GM18498 (cell line): ENCODE data around the gene ASB6.
"Not testable (repeated sequence)": the region's sequence is repeated elsewhere in the genome, so short reads cannot be mapped to it uniquely, and the experiment has no call there.

Experiments
- ATAC-seq: cut with Tn5 transposase; IDR thresholded peaks from one replicate; pipeline ENCODE4 v1.9.1; 2021; ENCODE audit warnings: mild to moderate bottlenecking, moderate library complexity; ENCODE audit not compliant: unreplicated experiment

ASB6 gene

DNA sequence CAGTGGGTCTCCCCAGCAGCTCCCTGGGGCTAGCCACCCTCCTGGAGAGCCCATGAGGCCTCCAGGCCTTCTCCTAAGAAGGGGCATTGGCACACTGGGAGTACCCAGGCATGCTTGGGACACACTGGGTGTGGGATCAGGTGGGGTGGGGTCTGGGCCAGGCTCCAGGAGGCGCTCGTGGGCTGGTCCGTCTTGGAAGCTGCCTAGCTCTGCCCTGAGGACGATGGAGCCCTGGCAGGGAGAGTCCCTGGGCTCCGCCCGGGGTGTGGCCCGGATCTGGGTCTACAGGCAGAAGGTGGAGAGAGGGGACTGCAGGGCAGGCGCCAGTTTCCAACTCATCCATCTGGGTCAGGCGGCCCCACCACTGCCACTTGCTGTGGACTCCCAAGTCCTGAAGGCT lies 25.9 kb upstream of the ASB6 start:
- ATAC-seq, result no peak

DNA sequence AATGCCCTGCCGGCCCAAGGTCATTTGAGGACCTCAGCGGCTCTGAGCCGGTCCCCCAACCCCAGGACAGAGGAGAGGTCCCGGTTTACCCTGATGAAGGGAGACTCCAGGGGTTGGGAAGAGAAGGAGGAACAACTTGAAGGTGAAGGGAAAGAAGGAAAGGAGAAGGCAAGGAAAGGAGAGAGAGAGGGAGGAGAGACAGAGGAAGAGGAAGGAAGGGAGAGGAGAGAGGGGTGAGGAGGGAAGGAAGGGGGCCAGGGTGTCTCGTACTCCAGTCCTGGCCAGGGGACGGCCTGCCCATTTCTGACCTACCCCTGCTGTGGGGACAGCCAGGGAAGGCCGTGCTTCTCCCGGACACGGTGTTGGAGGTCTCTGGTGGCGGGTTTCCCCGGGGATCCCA lies 25.4 kb upstream of the ASB6 start:
- ATAC-seq, result no peak

DNA sequence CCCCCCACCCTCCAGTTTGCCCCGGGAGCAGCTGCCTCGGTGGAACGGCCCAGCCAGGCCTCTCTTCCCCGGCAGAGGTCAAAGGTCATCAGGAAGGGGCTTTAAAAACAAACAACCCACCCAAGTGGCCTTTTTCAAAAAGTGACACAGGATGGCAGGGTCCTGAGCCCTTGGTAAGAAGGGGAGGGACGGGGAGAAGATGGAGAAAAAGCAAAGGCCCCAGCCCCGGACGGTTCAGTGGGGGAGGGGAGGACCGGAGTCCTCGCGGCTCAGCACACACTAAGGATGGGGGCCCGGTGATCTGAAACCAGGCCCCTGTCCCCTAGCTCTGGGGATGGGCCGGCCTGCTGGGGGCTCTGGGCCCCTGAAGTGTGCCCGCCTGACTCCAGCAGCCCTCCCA lies 24.6 kb upstream of the ASB6 start:
- ATAC-seq, result no peak

DNA sequence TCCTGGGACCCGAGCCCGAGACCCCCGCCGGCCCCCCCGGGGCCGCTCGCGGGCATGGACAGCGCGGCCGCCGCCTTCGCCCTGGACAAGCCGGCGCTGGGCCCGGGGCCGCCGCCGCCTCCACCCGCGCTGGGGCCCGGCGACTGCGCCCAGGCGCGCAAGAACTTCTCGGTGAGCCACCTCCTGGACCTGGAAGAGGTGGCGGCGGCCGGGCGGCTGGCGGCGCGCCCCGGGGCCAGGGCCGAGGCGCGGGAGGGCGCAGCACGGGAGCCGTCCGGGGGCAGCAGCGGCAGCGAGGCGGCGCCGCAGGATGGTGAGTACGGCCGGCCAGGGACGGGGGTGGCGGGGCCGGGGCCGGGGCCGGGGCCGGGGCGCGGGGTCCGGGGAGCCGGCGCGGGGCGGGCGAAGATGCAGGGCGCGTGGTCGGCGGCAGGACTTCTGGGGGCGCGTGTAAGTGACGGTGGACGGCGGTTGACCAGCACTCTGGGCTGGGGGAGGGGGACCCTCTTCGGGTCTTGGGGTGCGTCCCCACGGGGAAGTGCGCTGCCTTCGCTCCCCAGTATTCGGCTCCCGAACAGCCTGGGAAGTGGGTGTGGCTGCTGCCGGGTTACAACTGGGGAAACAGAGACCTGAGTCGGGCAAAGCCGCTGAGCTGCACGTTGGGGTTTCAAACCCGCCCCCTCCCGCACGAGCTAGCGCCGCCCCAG lies 24.0 kb upstream of the ASB6 start:
- no peak for ATAC-seq

DNA sequence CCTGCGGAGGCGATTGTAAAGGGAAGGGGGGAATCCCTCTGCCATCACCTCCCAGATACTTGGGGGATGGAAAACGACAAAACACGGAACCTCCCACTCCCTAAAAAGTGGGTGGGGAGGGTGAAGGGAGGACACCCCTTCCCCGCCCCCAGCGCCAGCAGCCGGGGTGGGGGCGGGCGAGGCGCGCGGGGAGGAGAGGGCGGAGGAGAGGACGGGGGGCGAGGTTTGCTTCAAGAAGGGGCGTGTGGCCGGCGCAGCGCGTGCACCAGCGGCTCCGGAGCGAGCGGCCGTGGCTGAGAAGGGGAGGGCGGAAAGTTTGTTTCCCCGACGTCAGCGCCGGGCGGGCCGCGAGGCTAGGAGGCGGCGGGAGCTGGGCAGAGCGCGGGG lies 23.4 kb upstream of the ASB6 start, which contains the start of gene PRRX2:
Gene PRRX2 (plus strand): TSS at position 259 of the 387 bp plus-strand sequence. CDS start 221 bp downstream, outside the sequence.
- ATAC-seq, result no peak

DNA sequence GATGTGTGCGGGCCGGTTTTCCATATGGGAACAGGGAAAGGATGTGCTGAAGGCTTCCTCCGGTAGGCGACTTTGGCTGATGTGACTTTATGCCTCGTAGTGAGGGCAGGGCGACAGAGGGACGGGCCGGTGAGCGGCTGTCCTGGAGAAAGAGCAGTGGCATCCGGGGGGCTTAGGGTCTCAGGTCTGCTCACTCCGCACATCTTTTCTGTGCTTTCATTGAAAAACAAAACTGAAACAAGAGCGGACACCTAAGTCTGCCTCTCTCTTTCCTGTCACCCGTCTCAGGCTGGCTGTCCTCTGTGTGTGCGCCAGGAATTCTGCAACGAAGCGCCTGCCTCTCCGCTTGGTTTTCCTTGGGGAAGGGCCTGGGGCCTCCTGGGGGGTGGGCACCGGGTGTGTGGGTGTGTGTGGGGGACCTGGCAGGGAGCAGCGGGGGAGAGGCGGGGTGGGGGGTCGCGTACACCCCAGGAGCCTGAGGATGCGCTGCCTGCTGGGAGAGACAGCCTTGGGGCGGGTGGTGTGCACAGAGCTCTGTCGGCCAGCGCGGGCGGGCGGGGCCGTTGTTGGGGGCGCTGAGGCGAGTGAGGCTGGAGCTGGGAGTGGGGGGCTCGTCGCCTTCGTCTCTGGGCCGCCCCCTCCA lies 22.9 kb upstream of the ASB6 start:
- ATAC-seq, result no peak

DNA sequence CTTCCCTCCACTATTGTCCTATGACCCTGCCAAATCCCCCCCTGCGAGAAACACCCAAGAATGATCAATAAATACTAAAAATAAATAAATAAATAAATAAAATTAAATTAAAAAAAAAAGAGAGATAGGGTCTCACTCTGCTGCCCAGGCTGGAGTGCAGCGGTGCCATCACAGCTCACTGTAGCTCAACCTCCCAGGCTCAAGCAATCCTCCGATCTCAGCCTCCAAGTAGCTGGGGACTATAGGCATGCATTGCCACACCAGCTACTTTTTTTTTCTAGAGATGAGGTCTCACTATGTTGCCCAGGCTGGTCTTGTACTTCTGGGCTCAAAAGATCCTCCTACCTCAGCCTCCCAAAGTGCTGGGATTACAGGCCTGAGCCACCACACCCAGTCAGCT lies 20.3 kb upstream of the ASB6 start:
- not testable (repeated sequence) for ATAC-seq

DNA sequence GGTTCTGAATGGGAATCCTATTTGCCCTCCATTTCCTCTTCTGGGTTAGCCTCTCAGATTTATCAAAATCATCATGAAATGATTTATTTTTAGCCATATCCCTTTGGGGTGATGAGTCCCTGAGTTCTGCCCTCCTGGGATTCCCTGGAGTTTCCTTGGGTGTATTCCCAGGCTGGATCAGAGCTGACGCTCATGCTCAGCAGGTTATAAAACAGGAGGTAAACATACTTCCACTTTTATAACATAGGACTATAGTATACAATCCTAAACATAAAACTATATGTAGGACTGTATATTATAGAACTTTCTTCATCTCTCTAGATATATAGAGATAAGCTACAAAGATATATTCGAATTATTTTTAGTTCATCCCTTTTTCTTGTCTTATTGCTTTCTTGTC lies 19.1 kb upstream of the ASB6 start:
- ATAC-seq, result no peak

DNA sequence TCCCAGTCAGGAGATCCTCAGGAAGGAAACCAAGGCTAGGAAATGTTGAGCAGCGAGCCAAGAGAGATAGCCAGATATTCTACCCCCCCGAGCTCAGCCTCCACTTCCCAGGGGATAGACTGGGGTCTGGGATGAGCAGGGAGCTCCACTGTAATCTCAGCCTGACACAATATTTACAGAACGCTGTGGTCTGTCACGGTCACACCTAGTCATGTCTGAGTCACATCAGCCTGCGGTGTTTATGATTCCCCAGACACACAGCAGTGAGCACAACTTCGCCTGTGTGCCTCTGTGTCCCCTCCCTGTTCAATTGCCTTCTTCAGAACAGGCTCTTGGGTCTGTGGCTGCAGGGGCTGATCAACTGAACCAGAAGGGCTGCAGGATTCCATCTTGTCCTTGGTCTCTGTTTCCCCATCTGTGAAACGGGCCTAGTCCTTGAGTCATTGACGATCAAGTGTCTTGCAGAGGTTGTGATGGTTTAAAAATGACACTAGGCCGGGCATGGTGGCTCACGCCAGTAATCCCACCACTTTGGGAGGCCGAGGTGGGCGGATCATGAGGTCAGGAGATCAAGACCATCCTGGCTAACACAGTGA lies 14.9 kb upstream of the ASB6 start:
- no peak for ATAC-seq

DNA sequence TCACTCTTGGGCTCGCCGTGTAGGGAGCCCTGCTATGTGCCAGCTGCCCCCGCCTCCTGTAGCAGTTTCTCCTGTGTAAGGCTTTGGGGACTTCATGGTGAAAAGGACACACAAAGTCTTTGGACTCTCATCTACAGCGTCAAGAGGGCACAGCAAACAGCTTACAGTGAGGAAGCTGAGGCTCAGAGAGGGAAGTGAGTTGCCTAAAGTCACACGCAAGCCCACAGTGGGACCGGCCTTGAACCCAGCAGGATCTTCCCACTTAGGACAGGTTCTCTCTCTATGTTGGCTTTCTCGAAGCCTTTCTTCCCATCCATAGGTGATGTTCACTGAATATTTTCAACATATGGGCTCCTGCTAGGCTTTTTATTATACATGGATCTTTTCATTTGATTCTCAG lies 13.7 kb upstream of the ASB6 start:
- no peak for ATAC-seq

DNA sequence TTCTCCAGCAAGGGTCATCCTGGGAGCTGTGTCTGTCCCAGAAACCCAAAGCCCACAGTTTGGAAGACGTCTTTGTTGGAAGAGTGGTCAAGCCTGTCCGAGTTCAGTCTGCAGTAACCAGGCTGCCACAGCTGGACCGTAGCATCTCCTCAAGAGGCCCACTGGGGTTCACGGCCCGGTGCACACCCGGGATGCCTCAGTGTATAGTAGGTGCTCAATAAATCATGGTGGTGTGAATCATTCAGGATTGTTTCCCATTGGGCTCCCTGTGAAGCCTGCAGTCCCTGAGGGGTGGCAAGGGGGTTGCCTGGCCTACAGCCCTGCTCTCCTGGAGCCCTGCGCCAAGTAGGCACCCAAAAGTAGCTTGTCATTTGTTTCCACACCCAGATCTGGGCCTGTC lies 13.2 kb upstream of the ASB6 start:
- ATAC-seq, result no peak

DNA sequence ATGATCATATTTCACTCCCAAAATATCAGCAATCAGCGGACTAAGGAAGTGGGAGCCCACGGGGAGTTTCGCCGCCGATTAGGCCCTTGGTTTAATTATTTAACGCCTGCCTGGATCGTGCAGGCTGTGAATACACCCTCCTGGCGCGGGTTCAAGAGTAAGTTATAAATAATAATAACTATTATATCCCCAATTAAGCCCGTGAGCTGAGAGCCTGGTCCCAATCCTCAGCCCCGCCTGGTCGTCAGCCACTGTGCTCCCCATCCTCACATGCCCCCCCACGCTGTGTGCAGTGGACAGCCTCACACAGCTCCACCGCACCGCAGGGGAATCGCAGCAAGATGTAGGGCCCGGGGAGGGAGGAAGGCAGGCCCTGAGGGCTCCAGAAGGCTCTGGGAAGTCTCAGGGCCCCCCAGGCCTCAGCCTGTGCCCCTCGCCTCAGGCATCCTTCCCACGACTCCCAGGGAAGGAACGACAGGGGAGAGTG lies 12.6 kb upstream of the ASB6 start:
- ATAC-seq, result no peak

DNA sequence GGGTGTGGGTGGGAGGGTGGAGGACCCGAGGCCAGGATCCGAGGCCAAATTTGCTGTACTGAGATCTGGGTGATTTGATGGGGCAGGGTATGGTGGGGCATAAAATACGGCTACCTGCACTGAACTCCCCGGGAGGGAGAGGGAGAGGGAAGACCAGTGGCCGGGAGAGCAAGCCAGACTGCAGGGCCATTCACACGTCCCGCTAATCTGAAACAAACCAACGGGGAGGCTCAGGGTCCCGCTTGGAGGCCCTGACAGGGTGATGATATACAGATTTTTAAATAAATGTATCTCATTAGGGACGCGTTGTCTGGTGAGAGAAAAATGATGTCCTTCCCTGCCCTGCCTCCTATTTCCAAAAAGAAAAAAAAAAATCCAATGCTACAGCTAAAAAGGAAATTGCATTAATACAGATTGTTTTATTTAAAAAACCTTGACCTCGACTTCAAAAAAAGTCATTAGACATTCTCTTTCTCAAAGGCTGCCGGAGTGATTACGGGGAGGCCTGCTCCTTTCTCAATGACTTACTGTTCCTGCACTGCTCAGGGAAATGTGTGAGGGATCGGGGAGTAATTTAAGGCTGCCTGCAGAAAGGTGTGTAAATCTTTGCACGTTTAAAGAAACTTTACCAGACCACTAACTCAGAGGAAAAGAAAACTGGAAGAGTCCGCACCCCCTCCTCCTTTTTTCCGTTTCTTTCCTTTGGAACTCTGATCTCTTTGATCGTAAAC lies 12.0 kb upstream of the ASB6 start:
- ATAC-seq, result no peak

DNA sequence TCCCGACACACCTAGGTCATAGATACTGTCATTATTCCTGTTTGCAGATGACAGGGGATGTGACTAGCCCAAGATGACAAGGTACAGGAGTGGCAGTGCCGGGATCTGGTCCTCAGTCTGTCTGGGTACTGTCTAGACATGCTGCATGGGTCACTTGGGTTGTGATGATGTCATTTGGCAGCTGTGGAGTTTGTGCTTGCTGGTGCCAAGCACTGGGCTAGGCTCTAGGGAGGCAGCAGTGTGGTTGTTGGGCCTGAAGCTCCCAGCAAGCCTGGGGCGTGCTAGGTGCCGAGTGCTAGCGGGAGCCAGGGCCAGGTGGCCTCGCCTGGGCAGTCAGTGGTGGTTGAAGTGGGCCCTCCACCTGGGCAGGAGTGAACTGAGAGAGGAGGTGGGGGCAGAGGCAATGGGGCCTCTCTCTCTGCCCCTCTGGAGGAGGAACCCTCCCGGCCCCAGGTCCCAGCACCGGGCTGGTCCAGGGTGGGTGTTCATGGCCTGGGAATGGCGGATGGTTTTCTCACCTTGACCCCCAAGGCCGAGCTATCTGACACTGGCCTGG lies 8.8 kb upstream of the ASB6 start:
- no peak for ATAC-seq

DNA sequence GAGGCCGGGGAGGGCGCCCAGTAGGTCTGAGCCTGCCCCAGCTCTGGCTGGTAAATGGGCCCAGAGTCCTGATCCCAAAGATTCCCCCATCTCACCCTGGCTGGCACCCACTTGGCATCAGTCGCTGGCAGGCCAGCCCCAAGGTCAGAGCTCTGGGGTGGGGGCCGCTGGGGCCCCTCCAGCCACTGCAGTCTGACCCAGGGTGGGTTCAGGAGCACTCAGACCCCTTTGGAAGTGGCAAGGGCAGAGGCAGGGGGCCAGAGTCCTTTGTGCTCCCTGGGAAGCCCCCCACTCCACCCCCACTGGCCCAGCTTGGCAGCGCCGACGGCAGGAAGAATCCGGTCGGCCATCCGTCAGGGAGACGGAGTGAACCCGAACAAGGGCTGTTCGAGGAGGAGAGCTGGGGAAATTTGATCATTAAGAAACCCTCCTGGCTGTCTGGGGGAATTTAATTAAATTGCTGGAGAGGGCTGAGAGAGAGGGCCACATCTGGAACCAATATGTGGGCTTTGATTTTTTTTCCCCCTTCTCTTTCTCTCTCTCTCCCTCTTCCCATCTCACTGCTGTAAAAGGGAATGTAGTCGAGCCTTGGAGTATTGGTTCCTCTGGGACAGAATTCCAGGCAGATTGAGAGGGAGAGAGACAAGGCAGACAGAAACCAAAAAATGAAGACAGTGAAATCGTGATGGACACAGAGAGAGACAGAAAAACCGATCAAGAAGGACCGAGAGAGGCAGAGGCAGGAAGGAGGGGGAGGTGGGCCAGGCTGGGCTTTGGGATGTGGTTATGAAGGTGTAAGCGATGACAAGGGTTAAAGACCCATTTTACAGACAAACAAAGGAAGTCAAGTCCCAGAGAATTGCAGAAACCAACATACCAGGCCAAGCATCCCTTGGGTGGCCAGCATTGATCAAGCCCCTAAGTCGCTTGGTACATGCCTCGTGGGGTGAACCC lies 8.1 kb upstream of the ASB6 start:
- no peak for ATAC-seq

DNA sequence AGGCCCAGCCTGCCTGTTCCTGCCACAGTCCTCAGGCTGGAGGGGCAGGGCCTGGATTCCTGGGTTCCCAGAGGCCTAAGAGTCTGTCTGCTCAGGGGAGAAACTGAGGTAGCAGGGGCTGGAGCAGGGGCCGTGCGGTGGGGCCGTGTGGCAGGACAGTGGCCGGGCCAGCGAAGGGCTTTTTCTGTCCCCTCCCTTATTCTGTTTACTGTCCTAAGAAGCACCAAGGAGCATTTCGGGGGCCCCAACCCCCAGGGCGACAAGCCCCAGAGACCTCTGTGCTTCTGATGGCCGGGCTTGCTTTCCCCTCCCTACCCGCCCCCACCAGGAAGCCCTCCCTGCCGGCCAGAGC lies 6.8 kb upstream of the ASB6 start:
- ATAC-seq, result no peak

DNA sequence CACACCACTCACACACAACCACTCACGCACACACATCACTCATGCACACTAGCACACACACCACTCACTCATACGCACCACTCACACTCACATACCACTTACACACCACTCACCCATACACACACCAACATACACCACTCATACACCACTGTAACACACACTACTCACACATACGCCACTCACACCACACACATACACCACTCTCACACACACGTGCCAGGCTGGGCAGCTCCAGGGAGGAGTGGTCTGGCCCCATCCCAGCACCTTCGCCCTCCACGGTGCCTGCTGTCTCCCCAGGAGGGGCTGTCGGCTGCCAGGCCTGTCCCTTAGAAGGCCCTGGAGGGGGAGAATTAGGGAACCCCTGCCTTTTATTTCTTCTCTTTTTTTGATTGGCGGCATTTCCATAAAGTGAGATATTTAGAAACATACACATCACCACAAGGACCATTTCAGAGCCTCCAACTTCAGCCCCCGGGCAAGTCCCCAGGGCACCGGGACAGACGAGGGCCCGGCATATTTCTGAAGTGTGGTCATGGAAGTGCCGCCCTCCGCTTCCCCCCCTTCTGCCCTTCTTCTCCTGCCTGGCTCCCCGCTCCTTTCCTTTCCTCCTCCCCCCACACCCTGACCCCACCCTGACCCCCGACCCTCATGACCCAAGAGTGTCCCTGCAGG lies 6.3 kb upstream of the ASB6 start:
- no peak for ATAC-seq

DNA sequence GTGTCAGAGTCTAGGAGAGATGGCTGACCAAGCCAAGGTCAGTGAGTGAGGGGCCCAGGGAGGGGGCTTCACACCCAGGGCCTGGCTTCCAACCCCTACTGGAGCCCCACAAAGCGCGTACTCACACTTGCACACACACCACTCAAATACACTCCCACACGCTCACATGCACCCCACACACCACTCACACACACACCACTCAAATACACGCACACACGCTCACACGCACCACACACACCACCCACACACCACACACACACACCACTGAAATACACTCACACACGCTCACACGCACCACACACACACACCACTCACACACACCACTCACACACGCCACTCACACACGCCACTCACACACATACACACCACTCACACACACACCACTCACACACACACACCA lies 5.7 kb upstream of the ASB6 start:
- ATAC-seq, result no peak

DNA sequence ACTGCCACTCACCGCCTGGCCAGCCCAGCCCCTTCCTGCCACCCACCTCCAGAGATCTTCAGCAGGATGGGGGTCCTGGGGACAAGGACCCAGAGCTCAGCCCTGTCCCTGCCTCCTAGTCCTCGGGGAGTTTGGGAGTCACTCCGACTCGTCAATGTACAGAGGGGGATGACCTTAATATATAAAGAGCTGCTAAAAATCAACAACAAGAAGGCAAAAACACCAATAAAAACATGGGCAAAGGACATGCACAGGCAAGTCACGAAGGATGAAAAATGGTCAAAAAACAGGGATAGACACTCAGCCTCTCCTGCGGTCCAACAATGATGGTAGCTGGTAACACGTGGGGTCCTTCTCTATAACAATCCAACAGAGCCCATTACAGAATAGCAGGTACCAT lies 4.7 kb upstream of the ASB6 start:
- ATAC-seq, result no peak

DNA sequence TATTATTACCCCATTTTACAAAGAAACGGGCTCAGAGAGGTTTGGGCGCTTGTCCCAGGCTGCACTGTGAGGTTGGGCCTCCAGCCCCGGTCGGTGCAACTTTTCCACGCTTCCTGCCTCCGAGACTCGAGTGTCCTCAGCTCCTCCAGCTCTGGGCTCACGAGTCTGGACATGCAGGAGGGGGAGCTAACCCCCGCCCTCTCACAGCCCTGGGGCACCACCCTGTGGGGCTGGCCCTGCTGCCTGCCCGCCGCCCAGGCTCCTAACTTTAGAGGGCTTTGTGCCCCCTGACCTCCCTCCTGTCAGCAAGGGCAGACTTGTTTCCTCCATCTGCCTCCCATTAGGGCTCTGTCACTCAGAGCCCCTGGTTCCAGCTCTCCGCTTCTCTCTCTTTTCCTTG lies 4.3 kb upstream of the ASB6 start:
- ATAC-seq, result no peak
